Measurements from ENCODE around the gene MACROH2A1. TPM values are rescaled to one million over a fixed set of nuclear protein-coding genes. Genes with fewer than 3 reads are reported as not detected.

MACROH2A1 gene
- polyA plus RNA-seq, 4 donors: 214 to 219 (median 216) TPM

DNA sequence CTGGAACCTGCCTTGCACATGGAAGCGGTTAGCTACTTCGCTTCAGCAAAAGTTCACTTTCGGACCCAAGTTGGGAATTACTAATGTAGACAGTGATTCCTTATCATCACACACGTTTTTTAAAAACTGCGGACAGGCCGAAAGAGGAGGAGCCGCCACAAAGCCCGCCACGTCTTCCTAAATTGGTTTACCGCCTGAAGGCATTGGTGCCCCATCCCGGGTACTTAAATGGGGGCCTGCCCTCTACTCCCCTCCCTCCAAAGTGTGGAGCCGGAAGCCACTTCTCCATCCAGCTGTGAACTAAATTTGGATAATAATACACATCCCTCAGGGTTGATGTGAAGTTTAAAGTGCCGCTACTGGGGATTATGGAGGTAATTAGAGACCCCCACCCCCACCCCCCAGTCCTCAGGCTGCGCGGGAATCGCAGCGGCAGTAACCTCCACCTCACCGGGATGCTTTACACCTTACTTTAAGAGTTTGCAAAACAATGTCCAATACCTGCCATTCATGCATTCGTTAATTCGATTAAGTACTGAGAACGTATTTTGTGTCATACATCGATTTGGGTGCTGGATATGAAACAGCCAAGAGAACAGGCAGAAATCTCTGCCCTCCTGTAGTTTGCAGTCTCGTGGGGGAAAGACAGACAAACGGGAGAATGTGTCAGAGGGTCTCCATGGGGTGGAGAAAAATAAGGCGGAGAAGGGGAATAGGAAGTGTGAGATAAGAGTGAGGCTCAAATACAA is 937 bp upstream of the MACROH2A1 start:
- no peak for DNase-seq (ENCODE audit: low read depth in 4 of 4, low spot score in 3 of 4)

DNA sequence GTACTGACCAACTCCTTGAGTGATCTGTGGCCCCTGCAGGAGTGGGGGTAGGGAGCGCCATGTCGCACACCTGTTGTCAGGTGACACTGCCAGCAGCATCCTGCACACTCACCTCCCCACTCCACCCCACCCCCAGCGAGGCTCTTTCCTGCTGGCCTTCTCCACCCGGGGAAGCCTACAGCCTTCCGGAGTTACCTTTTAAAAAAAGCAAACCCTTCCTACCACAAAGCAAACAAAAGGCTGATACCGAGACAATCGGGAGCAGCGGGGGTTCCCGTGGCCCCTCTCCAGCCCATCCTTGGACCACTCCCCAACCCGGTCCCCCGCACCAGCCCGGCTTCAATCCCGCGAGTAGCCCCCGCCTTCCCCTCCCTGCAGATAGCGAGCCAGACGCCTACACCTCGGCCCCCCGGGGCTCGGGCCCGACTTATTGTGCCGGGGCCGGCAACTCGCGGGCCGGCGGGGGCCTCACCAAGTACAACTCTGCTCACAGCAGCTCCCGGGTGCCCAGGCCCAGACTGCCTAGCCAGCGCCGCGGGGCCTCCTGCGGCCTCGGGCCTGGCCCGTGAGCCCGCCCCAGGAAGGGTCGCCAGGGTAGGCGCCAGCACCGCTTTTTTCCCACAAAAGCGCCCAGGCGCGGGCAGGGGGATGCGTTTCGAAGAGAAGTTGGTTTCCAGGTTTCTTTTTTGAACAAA is 724 bp downstream of the MACROH2A1 start:
- DNase-seq (ENCODE audit: low read depth in 4 of 4, low spot score in 3 of 4): peak in 1 of 4 donors; percentile 18

DNA sequence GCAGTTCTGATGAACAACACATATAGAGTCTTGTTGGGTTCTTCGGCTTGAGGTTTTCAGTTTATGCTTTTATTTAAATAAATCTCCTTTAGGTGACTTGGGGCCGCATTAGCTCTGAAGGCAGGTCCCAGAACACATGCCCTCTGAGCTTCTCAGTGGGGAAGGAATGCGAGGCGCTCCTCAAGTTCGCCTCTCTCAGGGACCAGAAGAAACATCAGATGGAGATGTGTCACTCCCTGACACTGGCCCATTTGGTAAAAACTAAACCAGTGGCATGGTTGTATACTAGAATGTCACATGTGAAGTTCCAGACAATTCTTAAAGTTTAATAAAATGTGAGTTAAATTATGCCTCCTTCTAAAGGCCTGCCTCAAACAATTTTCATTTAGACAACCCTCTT is 1.9 kb downstream of the MACROH2A1 start:
- no peak for DNase-seq (ENCODE audit: low read depth in 4 of 4, low spot score in 3 of 4)

DNA sequence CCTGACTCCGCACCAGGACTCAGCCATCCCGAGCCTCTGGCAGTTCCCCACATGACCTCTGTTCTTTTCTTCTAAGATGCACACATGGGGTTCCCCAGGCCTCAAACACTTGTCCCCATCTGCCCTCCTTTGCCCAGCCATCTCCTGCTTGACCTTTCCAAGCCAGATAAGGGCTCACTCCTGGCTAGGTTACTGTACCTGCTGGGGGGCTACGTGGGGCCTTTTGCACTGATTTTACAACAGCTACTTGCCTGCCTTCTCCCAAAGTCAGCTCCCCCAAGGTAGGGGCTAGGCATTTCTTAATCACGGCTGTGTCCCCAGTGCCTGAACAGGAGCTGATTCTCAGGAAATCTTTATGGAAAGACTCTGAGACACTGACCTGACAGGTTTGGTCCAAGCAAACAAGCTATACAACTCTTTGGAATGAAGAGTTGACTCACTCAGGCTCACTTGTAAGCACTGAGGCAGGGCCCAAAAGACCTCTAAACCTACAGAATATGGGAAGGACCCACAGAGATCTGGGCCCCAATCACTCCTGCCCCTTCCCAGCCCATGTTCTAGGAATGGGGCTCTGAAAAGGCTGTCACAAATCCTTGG is 2.5 kb downstream of the MACROH2A1 start:
- no peak for DNase-seq (ENCODE audit: low read depth in 4 of 4, low spot score in 3 of 4)

DNA sequence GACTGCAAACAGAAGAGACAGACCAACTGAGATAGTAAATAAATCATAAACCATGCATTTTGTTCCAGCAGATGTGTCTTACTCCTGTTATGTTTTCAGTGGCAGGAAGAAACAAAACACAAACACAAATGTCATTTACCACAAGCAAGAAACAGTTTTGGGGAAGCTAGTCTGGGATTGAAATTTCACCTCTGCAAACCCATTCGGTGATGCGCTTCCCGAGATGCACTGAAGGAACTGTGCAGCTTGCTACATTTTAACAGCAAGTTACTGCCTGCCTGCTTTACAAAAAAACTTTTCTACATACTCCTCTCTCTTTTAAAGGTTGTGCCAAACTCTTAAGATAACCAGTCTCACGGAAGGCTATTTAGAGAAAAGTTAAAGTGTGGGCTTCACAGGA is 3.2 kb downstream of the MACROH2A1 start:
- DNase-seq (ENCODE audit: low read depth in 4 of 4, low spot score in 3 of 4): no peak

DNA sequence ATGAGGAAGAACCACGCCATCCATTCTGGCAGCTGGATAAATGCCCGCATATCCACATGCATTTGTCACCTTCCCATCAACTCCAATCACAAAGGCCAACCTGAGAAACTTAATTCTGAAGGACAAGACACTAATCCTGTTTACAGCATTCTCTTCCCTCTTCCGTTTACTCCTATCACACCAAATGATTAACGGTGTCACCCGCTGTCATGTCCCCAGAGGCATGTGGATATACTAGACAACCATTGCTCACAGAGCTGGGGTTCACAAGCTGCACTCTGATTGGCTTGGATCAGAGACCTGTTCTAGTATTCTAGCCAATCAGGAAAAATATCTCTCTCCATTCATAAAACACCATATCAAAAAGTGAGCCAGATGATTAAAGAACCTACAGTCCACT is 3.6 kb downstream of the MACROH2A1 start:
- no peak for DNase-seq (ENCODE audit: low read depth in 4 of 4, low spot score in 3 of 4)

DNA sequence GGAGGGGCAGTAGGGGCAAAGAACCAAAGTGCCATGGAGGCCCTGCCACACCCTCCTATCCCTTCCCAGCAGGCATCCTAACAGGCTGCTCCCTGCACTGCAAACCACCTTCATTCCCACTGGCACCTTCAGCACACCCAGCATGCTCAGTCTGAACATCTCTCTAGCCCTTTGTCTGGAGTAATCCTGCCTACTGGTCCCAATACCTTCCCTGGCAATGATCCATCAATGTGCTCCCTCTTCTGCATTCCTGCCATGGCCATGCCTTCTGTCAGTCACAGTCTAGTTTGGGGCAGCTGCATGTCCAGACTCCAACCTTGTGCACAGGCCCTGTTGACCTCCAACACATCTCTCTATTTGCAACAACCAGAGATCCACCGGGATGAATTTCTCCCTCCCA is 4.9 kb downstream of the MACROH2A1 start:
- no peak for DNase-seq (ENCODE audit: low read depth in 4 of 4, low spot score in 3 of 4)

DNA sequence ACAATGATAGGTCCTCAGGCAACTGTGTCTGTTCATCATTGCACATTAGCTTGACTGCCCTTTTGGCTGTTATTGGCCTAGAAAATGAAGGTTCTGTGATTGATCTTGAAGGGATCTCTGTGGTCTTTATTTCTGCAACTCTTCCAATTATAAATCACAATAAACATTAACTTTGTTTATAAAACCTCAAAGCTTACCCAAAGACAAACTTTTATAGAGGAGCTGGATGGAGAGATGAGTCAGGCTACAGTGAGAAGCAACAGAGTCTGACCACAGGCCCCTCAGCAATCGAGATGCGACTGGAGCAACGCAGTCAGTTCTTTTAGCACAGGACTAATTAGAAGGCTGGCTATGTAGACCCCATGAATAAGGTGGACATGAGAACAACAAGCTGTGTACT is 5.3 kb downstream of the MACROH2A1 start:
- DNase-seq (ENCODE audit: low read depth in 4 of 4, low spot score in 3 of 4): no peak

DNA sequence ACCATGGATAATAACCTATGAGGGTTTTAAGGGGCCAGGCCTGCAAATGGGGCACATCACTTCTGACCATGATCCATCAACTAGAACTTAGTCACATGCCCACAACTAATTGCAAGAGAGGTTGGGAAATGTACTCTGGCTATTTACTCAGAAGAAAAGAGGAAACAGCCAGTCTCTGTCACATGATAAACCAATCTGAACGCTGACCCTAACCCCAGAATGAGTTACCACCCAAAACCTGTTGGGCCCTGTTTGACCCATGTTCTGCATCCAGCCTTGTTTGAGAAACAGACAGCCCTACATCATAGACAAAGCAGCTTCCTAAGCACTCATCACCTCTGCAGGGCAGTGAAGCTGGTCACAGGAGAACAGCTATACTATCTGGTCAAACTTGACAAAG is 5.8 kb downstream of the MACROH2A1 start:
- DNase-seq (ENCODE audit: low read depth in 4 of 4, low spot score in 3 of 4): no peak

DNA sequence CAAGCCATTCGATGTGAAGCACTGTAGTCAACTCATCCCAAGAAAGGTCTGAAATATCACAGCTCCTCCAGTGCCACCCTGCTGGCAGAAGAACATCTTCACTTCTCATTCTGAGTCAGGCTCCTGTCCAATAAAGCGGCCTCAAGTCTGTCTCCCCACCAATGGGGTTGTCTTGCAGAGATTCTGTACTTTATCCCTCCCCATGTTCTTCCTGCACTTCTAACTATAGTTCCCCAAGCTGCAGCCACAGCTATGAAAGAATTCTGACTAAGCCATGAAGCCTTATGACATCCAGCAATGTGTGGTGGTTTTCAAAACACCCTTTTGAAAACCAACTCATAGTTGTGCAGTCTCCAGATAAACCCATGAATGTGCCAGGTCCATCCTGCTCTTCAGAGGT is 6.8 kb downstream of the MACROH2A1 start:
- DNase-seq (ENCODE audit: low read depth in 4 of 4, low spot score in 3 of 4): no peak

DNA sequence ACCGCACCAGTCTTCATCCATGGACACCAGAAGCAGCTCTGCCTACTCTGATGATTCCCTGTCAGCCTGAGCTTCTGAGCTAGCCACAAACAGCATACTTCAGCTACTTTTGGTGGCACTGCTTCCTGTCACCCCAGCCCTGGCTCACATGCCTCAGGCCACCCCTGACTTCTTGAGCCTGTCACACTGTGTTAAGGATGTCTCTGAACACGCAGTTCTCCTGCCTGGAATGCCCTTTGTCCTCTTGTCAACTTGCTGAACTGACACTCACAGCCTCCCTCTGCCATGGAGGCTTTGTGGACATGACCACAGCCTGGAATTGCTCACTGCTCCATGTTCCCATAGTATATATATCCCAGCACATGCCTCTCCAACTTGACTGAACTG is 7.2 kb downstream of the MACROH2A1 start:
- DNase-seq (ENCODE audit: low read depth in 4 of 4, low spot score in 3 of 4): no peak

DNA sequence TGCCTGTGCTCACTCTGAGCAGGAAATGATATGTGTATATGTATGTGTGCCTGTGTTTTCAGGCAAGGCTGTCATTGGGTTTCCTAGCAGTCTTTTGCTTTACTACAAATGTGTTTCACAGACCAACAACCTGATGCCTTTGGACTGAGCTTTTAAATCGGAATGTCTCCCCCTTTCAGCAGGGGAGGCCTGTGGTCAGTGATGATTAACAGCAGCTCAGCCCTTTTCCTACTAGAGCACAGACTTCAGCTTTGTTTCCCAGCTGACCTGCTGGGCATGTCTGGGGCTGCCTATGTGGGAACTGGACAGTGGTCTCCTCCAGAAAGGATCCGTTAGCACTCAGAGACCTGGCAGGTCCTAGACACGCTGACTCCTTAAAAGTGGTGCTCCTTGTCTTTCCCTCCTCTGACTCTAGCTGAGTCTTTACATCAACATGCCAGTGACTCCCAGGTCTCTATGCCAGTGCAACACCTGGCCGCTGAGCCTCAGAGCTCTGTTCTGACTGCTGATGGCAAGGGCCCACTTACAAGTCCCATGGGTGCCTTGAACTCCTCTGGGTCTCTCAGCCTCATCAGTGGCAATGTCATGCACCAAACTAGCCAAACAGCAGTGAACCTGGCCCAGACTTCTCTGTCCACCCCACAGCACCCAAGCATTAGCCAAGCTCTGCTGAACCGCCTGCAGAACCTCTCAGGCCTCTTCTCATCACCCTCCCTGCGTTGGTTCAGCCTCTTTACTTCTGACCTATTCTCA is 7.7 kb downstream of the MACROH2A1 start:
- no peak for DNase-seq (ENCODE audit: low read depth in 4 of 4, low spot score in 3 of 4)

DNA sequence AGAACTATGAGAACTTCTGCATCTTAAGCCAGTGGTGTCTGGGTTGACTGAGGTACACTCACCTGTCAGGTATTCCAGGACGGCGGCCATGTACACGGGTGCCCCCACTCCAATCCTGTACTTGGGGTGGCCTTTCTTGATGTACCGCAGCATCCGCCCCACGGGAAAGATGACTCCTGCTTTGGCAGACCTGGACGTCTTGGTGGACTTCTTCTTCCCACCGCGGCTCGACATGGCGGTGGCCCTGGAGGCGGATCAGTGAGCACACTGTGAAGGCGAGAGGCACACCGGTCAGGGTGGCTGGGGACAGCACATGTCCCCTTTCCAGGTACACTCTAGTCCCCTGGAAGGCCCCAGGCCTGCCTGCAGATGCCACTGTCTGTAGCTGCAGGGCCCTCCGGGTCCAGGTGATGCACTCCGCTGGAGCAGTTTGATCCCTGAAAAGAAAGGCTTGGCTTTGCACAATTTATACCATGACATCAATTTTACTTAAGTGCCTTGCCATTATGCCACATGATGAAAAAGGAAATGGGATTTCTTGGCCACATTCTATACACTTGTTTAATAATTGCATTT is 10.1 kb downstream of the MACROH2A1 start:
- no peak for DNase-seq (ENCODE audit: low read depth in 4 of 4, low spot score in 3 of 4)

DNA sequence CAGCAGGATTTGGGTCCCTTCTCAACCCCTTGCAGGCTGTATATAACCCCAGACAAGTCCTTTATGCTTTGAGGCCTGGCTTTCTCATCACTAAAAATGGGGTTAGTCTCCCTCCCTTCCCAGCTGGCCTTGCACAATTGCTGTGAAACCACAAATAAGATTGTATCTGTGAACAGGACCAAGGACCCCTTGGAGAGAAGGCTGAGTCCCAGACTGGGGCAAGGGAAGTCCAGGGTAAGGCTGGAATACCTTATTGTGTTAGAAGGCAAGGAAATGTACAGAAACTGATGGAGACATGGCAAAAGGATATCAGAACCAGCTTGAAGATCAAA is 11.4 kb downstream of the MACROH2A1 start:
- DNase-seq (ENCODE audit: low read depth in 4 of 4, low spot score in 3 of 4): no peak

DNA sequence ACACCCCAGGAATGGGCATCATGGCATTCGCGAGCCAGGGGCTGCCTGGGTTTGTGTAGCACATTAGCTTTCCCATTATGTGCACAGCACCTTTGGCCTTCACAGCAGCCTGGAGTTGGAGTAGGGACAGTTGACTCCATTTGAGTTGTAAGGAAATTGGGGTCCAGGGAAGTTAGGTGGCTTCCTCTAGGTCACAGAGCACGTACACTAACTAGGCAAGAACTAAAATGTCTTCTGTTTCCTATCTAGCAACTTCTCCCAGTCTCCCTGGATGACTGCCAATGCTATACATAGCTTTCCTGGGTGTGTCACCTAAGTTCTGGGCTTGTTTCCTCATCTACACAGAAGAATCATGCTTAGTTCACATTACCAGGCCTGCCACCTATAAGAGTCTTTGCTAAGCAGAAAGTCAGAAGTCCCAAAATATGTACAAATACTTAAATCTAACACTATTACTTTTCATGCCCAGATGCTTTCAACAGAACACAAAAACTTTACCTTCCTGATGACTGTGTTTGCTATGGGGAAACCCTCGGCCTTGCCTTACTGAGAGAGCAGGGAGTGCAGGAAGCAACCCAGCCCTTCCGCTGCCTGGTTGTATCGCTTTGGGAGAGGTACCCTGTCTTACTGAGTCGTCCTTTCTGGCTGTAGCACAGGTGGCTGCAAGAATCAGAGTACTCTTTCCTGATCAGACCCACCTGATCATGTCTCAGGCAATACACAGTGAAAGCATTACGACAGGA is 12.0 kb downstream of the MACROH2A1 start:
- no peak for DNase-seq (ENCODE audit: low read depth in 4 of 4, low spot score in 3 of 4)

DNA sequence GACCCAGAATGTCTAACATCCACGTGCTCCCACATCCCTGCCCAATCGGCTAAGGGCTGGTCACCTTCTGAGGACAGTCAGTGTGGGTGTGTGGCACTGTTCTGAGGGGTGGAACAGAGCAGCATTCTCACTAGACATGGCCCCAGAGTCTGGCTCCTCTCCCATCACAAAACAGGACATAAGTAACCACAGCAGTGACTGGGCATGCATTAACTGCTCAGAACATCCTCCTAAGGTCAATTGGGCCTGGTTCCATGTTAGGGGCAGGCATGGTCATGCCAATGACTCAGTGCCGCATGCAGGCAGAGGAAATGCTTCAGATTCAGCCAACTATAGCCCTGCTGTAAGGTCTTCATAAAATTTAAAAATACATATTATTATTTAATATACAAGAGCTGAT is 12.9 kb downstream of the MACROH2A1 start:
- no peak for DNase-seq (ENCODE audit: low read depth in 4 of 4, low spot score in 3 of 4)

DNA sequence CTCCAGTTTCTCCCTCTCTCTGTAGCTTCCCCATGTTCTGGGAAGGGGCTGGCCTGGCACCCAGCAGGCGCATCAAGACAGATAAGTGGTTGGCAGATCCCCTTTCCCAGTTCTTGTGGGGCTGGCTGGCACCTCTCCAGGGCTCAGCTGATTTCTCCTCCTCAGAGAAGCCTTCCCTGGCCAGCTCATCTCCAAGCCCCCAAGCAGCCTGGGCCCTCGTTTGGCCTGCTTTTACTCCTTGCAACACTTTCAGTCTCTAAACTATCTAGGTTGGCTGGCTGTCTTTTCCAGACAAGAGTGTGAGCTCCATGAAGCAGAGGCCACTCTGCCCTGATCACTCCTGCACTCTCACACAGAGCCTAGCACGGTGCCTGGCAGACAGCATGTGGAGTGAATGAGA is 13.5 kb downstream of the MACROH2A1 start:
- DNase-seq (ENCODE audit: low read depth in 4 of 4, low spot score in 3 of 4): no peak

DNA sequence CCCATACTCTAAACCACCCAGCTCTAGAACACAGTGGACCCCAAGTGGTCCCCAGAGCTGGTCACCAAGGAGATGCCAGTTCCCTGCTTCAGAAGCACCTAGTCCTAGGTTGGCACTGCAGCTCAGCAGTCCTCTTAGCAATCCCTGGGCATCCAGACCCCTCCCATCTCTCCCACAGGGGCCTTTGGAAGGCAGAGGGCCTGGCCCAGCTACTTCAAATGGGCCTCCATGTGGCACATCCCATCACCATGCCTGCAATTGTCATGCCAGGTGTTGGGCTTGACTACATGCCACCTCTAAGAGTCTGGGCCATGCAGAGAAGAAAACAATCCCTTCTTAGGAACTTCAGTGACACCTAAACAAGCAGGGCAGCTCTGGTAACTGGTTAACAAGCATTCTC is 14.1 kb downstream of the MACROH2A1 start:
- no peak for DNase-seq (ENCODE audit: low read depth in 4 of 4, low spot score in 3 of 4)

DNA sequence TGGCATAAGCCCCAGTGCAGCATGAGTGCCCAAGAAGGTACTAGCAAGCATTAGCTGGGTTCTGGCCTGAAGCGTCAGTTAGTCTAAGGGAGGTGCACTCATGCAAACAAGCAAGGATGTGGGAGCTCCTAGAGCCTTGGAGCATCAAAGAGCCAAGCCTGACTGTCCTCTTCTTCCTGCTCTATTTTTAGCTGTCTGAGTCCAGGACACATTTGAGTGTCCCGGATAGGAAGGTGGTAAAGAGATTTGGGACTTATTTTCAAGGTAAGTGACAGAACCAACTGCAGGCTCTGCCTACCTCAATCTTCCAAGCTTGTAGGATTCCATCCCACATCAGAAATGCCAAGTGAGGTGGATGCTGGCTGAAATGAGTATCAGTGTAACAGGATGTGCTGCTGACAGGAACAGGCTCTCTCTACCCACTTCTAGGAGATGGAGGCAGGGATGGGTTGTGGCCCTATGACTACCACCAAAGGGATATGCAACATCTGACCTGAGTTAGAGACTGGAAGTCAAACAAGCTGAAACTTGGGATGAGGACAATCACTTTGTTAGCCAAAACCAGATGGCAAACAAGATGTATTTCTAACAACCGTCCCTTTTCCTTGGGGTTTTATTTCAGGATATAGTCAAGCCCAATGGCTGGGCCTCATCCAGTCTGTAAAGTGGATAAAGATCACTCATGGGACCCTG is 15.1 kb downstream of the MACROH2A1 start:
- DNase-seq (ENCODE audit: low read depth in 4 of 4, low spot score in 3 of 4): no peak

DNA sequence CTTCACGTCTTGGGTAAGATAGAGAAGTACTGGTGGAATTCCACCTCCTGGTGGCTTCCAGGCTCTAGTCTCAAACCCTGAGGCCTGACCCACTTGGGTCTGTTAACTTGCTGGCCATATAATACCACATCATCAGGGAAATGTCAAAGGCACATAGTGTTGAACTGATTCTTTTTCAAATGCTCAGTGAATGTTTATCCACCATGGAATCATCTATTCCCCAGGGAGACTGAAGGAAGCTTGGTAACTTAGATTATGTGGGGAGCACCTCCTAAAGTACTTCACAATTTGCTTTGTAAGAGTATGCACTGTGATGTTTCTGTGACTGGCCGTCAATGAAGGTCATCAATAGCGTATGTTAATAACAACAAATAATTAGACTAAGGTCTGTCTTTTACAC is 16.1 kb downstream of the MACROH2A1 start:
- no peak for DNase-seq (ENCODE audit: low read depth in 4 of 4, low spot score in 3 of 4)

Data from right renal pelvis (tissue), 4 donors.